HEK293 (cell line): ENCODE measurements around the gene JTB.

ENCODE experiments used
- GLIS2 ChIP-seq: fragments of 450-650 bp; formaldehyde crosslinking; IDR thresholded peaks from 2 replicates; pipeline ENCODE4 v1.5.1; 2016; ENCODE audit warnings: missing biosample characterization, missing genetic modification characterization
- HOXC10 ChIP-seq: sonication (generic); formaldehyde crosslinking; IDR thresholded peaks from 2 replicates; pipeline ENCODE4 v1.8.1; 2023; ENCODE audit warnings: mild to moderate bottlenecking, missing genetic modification reagents
- KLF1 ChIP-seq: fragments of 450-650 bp; formaldehyde crosslinking; IDR thresholded peaks from 2 replicates; pipeline ENCODE4 v1.5.1; 2016; ENCODE audit warnings: missing biosample characterization, missing genetic modification characterization
- KLF8 ChIP-seq: fragments of 450-650 bp; formaldehyde crosslinking; IDR thresholded peaks from 2 replicates; pipeline ENCODE4 v1.5.1; 2016; ENCODE audit warnings: missing biosample characterization, missing genetic modification characterization
- MYNN ChIP-seq: fragments of 450-650 bp; formaldehyde crosslinking; IDR thresholded peaks from 2 replicates; pipeline ENCODE4 v1.5.1; 2016; ENCODE audit warnings: missing biosample characterization, missing genetic modification characterization, borderline replicate concordance
- SP2 ChIP-seq: fragments of 450-650 bp; formaldehyde crosslinking; IDR thresholded peaks from 2 replicates; pipeline ENCODE4 v1.5.1; 2016; ENCODE audit warnings: missing biosample characterization, missing genetic modification characterization
- ZBTB7A ChIP-seq: fragments of 450-650 bp; formaldehyde crosslinking; IDR thresholded peaks from 2 replicates; pipeline ENCODE4 v1.5.1; 2016; ENCODE audit warnings: low read depth, missing biosample characterization, missing genetic modification characterization
- ZFP69B ChIP-seq: fragments of 450-650 bp; formaldehyde crosslinking; IDR thresholded peaks from 2 replicates; pipeline ENCODE4 v1.5.1; 2016; ENCODE audit warnings: missing biosample characterization, missing genetic modification characterization
- ZIC2 ChIP-seq: fragments of 450-650 bp; formaldehyde crosslinking; IDR thresholded peaks from 2 replicates; pipeline ENCODE4 v1.5.1; 2016; ENCODE audit warnings: missing biosample characterization, missing genetic modification characterization
- ZNF121 ChIP-seq: fragments of 450-650 bp; formaldehyde crosslinking; IDR thresholded peaks from 2 replicates; pipeline ENCODE4 v1.5.1; 2016; ENCODE audit warnings: missing biosample characterization, missing genetic modification characterization
- ZNF16 ChIP-seq: fragments of 450-650 bp; formaldehyde crosslinking; IDR thresholded peaks from 2 replicates; pipeline ENCODE4 v1.5.1; 2016; ENCODE audit warnings: low read depth, missing biosample characterization, missing genetic modification characterization
- ZNF211 ChIP-seq: fragments of 450-650 bp; formaldehyde crosslinking; IDR thresholded peaks from 2 replicates; pipeline ENCODE4 v1.5.1; 2016; ENCODE audit warnings: low read depth, missing biosample characterization, missing genetic modification characterization
- ZNF24 ChIP-seq: fragments of 450-650 bp; formaldehyde crosslinking; IDR thresholded peaks from 2 replicates; pipeline ENCODE4 v1.5.1; 2016; ENCODE audit warnings: missing biosample characterization, missing genetic modification characterization
- ZNF366 ChIP-seq: fragments of 450-650 bp; formaldehyde crosslinking; conservative IDR thresholded peaks from 2 replicates; pipeline ENCODE4 v1.5.1; 2016; ENCODE audit warnings: missing biosample characterization, missing genetic modification characterization
- ZNF416 ChIP-seq: fragments of 450-650 bp; formaldehyde crosslinking; IDR thresholded peaks from 2 replicates; pipeline ENCODE4 v1.5.1; 2016; ENCODE audit warnings: missing biosample characterization, missing genetic modification characterization
- ZNF518A ChIP-seq: fragments of 450-650 bp; formaldehyde crosslinking; conservative IDR thresholded peaks from 2 replicates; pipeline ENCODE4 v1.5.1; 2016; ENCODE audit warnings: low read depth, missing biosample characterization, missing genetic modification characterization
- ZNF544 ChIP-seq: fragments of 450-650 bp; formaldehyde crosslinking; IDR thresholded peaks from 2 replicates; pipeline ENCODE4 v1.5.0; 2017; ENCODE audit warnings: missing biosample characterization, missing genetic modification characterization
- ZNF596 ChIP-seq: fragments of 450-650 bp; IDR thresholded peaks from 2 replicates; pipeline ENCODE4 v1.5.0; 2018; ENCODE audit warnings: missing biosample characterization, mild to moderate bottlenecking, missing genetic modification characterization, moderate library complexity
- ZNF610 ChIP-seq: fragments of 450-650 bp; formaldehyde crosslinking; IDR thresholded peaks from 2 replicates; pipeline ENCODE4 v1.5.1; 2016; ENCODE audit warnings: missing biosample characterization, missing genetic modification characterization, borderline replicate concordance
- ZNF621 ChIP-seq: fragments of 450-650 bp; formaldehyde crosslinking; IDR thresholded peaks from 2 replicates; pipeline ENCODE4 v1.5.1; 2017; ENCODE audit warnings: missing biosample characterization, missing genetic modification characterization
- ZNF670 ChIP-seq: fragments of 450-650 bp; formaldehyde crosslinking; IDR thresholded peaks from 2 replicates; pipeline ENCODE4 v1.5.1; 2016; ENCODE audit warnings: missing biosample characterization, missing genetic modification characterization, low read depth
- ZNF701 ChIP-seq: fragments of 450-650 bp; formaldehyde crosslinking; IDR thresholded peaks from 2 replicates; pipeline ENCODE4 v1.5.1; 2016; ENCODE audit warnings: missing biosample characterization, missing genetic modification characterization
- ZNF747 ChIP-seq: fragments of 450-650 bp; formaldehyde crosslinking; IDR thresholded peaks from 2 replicates; pipeline ENCODE4 v1.5.1; 2016; ENCODE audit warnings: missing biosample characterization, missing genetic modification characterization
- ZNF791 ChIP-seq: fragments of 450-650 bp; formaldehyde crosslinking; IDR thresholded peaks from 2 replicates; pipeline ENCODE4 v1.5.1; 2016; ENCODE audit warnings: missing biosample characterization, missing genetic modification characterization
- ZSCAN23 ChIP-seq: fragments of 450-650 bp; formaldehyde crosslinking; IDR thresholded peaks from 2 replicates; pipeline ENCODE4 v1.5.1; 2016; ENCODE audit warnings: missing biosample characterization, missing genetic modification characterization
- TF ChIP-seq, protein P1 (sequence below): fragments of 450-650 bp; formaldehyde crosslinking; IDR thresholded peaks from 2 replicates; pipeline ENCODE4 v1.5.1; 2017; ENCODE audit warnings: missing biosample characterization, missing genetic modification characterization
- TF ChIP-seq, protein P2 (sequence below): fragments of 450-650 bp; formaldehyde crosslinking; IDR thresholded peaks from 2 replicates; pipeline ENCODE4 v1.5.1; 2016; ENCODE audit warnings: missing biosample characterization, missing genetic modification characterization
- TF ChIP-seq, protein P3 (sequence below): fragments of 450-650 bp; formaldehyde crosslinking; IDR thresholded peaks from 2 replicates; pipeline ENCODE4 v1.5.1; 2016; ENCODE audit warnings: missing biosample characterization, missing genetic modification characterization, low read depth
- TF ChIP-seq, protein P4 (sequence below): fragments of 450-650 bp; formaldehyde crosslinking; IDR thresholded peaks from 2 replicates; pipeline ENCODE4 v1.5.1; 2016; ENCODE audit warnings: missing biosample characterization, missing genetic modification characterization

JTB gene

GRCh38 chr1:153977250-153978240, at the start of gene JTB (continued):
- TF ChIP-seq ZNF596 (tag by site-specific recombination) (no peak), ZNF16 (tag by site-specific recombination) (no peak), ZNF621 (tag by site-specific recombination) (no peak), ZNF518A (tag by site-specific recombination) (no peak), ZNF701 (tag by site-specific recombination) (no peak), SP2 (tag by site-specific recombination) (peak; percentile 46), ZNF121 (tag by site-specific recombination) (no peak), KLF1 (no peak), ZNF366 (tag by site-specific recombination) (peak; percentile 63), ZSCAN23 (no peak), ZNF416 (tag by site-specific recombination) (no peak), MYNN (tag by site-specific recombination) (no peak), ZBTB7A (tag by site-specific recombination) (no peak), ZNF211 (tag by site-specific recombination) (no peak), HOXC10 (0 out of 2 replicates have a peak, but pooled peaks have one; percentile 73), KLF8 (tag by site-specific recombination) (no peak; the same call in 1 of the 2 replicates), ZNF791 (no peak), ZNF610 (tag by site-specific recombination) (no peak), ZNF544 (tag by site-specific recombination) (no peak), ZNF670 (tag by site-specific recombination) (no peak), ZIC2 (peak; percentile 54), ZNF24 (tag by site-specific recombination) (no peak), ZNF747 (no peak), ZFP69B (0 out of 2 replicates have a peak, but pooled peaks have one; percentile 12), GLIS2 (no peak; the same call in 1 of the 2 replicates)
- TF ChIP-seq, protein P1, sequence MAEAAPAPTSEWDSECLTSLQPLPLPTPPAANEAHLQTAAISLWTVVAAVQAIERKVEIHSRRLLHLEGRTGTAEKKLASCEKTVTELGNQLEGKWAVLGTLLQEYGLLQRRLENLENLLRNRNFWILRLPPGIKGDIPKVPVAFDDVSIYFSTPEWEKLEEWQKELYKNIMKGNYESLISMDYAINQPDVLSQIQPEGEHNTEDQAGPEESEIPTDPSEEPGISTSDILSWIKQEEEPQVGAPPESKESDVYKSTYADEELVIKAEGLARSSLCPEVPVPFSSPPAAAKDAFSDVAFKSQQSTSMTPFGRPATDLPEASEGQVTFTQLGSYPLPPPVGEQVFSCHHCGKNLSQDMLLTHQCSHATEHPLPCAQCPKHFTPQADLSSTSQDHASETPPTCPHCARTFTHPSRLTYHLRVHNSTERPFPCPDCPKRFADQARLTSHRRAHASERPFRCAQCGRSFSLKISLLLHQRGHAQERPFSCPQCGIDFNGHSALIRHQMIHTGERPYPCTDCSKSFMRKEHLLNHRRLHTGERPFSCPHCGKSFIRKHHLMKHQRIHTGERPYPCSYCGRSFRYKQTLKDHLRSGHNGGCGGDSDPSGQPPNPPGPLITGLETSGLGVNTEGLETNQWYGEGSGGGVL (tag by site-specific recombination) = 0 out of 2 replicates have a peak, but pooled peaks have one; percentile 39
- TF ChIP-seq, protein P2, sequence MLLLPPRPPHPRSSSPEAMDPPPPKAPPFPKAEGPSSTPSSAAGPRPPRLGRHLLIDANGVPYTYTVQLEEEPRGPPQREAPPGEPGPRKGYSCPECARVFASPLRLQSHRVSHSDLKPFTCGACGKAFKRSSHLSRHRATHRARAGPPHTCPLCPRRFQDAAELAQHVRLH (tag by site-specific recombination) = no peak
- TF ChIP-seq, protein P3, sequence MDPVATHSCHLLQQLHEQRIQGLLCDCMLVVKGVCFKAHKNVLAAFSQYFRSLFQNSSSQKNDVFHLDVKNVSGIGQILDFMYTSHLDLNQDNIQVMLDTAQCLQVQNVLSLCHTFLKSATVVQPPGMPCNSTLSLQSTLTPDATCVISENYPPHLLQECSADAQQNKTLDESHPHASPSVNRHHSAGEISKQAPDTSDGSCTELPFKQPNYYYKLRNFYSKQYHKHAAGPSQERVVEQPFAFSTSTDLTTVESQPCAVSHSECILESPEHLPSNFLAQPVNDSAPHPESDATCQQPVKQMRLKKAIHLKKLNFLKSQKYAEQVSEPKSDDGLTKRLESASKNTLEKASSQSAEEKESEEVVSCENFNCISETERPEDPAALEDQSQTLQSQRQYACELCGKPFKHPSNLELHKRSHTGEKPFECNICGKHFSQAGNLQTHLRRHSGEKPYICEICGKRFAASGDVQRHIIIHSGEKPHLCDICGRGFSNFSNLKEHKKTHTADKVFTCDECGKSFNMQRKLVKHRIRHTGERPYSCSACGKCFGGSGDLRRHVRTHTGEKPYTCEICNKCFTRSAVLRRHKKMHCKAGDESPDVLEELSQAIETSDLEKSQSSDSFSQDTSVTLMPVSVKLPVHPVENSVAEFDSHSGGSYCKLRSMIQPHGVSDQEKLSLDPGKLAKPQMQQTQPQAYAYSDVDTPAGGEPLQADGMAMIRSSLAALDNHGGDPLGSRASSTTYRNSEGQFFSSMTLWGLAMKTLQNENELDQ = no peak
- TF ChIP-seq, protein P4, sequence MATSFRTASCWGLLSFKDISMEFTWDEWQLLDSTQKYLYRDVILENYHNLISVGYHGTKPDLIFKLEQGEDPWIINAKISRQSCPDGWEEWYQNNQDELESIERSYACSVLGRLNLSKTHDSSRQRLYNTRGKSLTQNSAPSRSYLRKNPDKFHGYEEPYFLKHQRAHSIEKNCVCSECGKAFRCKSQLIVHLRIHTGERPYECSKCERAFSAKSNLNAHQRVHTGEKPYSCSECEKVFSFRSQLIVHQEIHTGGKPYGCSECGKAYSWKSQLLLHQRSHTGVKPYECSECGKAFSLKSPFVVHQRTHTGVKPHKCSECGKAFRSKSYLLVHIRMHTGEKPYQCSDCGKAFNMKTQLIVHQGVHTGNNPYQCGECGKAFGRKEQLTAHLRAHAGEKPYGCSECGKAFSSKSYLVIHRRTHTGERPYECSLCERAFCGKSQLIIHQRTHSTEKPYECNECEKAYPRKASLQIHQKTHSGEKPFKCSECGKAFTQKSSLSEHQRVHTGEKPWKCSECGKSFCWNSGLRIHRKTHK = no peak
